GM23248 (cell line): ENCODE results near the gene PSMB3. TPM values are rescaled to one million over a fixed set of nuclear protein-coding genes. Genes with fewer than 3 reads are reported as not detected.

Source experiments
- DNase-seq: peaks from one replicate; pipeline ENCODE4 v3.0.0-alpha.2; 2015
- H2AFZ ChIP-seq: fragments of 200-600 bp; sonication (generic); 2 replicates; pipeline ENCODE4 v1.6.1; 2016; ENCODE audit warnings: antibody characterized with exemption
- H3F3A ChIP-seq: fragments of 200-600 bp; sonication (generic); 2 replicates; pipeline ENCODE4 v1.6.1; 2016; ENCODE audit warnings: mild to moderate bottlenecking, antibody characterized with exemption, mixed run types; ENCODE audit not compliant: insufficient read depth
- H3K27ac ChIP-seq: fragments of 200-600 bp; sonication (generic); 2 replicates; pipeline ENCODE4 v1.5.1; 2016; ENCODE audit warnings: mild to moderate bottlenecking
- H3K27me3 ChIP-seq: fragments of 200-600 bp; sonication (generic); replicated peaks from 2 replicates; pipeline ENCODE4 v1.6.1; 2016; ENCODE audit warnings: mild to moderate bottlenecking; ENCODE audit not compliant: insufficient read depth
- H3K36me3 ChIP-seq: fragments of 200-600 bp; sonication (generic); 2 replicates; pipeline ENCODE4 v1.6.1; 2016; ENCODE audit warnings: low read depth, mild to moderate bottlenecking
- H3K4me1 ChIP-seq: fragments of 200-600 bp; sonication (generic); 2 replicates; pipeline ENCODE4 v1.6.1; 2016; ENCODE audit warnings: mild to moderate bottlenecking; ENCODE audit not compliant: insufficient read depth
- H3K4me2 ChIP-seq: fragments of 200-600 bp; sonication (generic); one replicate; pipeline ENCODE4 v1.6.1; 2016; ENCODE audit warnings: mild to moderate bottlenecking; ENCODE audit not compliant: unreplicated experiment
- H3K4me3 ChIP-seq: fragments of 200-600 bp; sonication (generic); 2 replicates; pipeline ENCODE4 v1.5.1; 2016; ENCODE audit warnings: mild to moderate bottlenecking
- H3K79me2 ChIP-seq: fragments of 200-600 bp; sonication (generic); 2 replicates; pipeline ENCODE4 v1.6.1; 2016; ENCODE audit warnings: mild to moderate bottlenecking; ENCODE audit not compliant: insufficient read depth
- H3K9ac ChIP-seq: fragments of 200-600 bp; sonication (generic); 2 replicates; pipeline ENCODE4 v1.6.1; 2016; ENCODE audit warnings: mild to moderate bottlenecking
- H3K9me2 ChIP-seq: fragments of 200-600 bp; sonication (generic); 2 replicates; pipeline ENCODE4 v1.6.1; 2016; ENCODE audit warnings: mixed run types, mild to moderate bottlenecking, moderate library complexity; ENCODE audit not compliant: insufficient read depth
- H3K9me3 ChIP-seq: fragments of 200-600 bp; sonication (generic); one replicate; pipeline ENCODE4 v1.6.1; 2017; ENCODE audit warnings: low read depth
- H4K20me1 ChIP-seq: fragments of 200-600 bp; sonication (generic); 2 replicates; pipeline ENCODE4 v1.6.0; 2016; ENCODE audit not compliant: insufficient read depth
- EZH2 ChIP-seq: fragments of 200-600 bp; sonication (generic); IDR thresholded peaks from 2 replicates; pipeline ENCODE4 v1.6.1; 2018; ENCODE audit warnings: antibody characterized with exemption, mild to moderate bottlenecking; ENCODE audit not compliant: insufficient read depth, poor library complexity, severe bottlenecking
- EZH2phosphoT487 ChIP-seq: fragments of 200-600 bp; sonication (generic); IDR thresholded peaks from 2 replicates; pipeline ENCODE4 v1.6.1; 2018; ENCODE audit warnings: antibody characterized with exemption, moderate library complexity, mild to moderate bottlenecking, low read depth; ENCODE audit not compliant: insufficient read depth
- WGBS, 2 experiments: methylation state at CpG; one replicate each; pipeline ENCODE4 v1.1.6; 2015 to 2017; ENCODE audit warnings: low lambda C conversion rate in 2 of 2, low coverage in 1 of 2; ENCODE audit errors: missing lambda C conversion rate in 2 of 2; 5-methylcytosine and 5-hydroxymethylcytosine counted together
- in situ Hi-C: fragments of 300-500 bp; cut with MboI; formaldehyde crosslinking; loops from 2 replicates; pipeline ENCODE4 v1.15.0; 2020
- polyA plus RNA-seq: library from polyadenylated mRNA; unstranded; fragments of >200 nt; fragmentation: Nextera tagmentation; extraction: Ambion mirVana; gene quantifications from 2 replicates; pipeline ENCODE4 v1.2.1, GENCODE V29; 2016
- total RNA-seq: library from RNA; depleted of rRNA; stranded (reverse); fragments of >200 nt; shearing (Covaris generic); gene quantifications from 2 replicates; pipeline ENCODE4 v1.2.3, GENCODE V29; 2014

The PSMB3 gene
- total and polyA plus RNA-seq, 2 experiments from 2014 or later: 149 to 310 TPM

DNA sequence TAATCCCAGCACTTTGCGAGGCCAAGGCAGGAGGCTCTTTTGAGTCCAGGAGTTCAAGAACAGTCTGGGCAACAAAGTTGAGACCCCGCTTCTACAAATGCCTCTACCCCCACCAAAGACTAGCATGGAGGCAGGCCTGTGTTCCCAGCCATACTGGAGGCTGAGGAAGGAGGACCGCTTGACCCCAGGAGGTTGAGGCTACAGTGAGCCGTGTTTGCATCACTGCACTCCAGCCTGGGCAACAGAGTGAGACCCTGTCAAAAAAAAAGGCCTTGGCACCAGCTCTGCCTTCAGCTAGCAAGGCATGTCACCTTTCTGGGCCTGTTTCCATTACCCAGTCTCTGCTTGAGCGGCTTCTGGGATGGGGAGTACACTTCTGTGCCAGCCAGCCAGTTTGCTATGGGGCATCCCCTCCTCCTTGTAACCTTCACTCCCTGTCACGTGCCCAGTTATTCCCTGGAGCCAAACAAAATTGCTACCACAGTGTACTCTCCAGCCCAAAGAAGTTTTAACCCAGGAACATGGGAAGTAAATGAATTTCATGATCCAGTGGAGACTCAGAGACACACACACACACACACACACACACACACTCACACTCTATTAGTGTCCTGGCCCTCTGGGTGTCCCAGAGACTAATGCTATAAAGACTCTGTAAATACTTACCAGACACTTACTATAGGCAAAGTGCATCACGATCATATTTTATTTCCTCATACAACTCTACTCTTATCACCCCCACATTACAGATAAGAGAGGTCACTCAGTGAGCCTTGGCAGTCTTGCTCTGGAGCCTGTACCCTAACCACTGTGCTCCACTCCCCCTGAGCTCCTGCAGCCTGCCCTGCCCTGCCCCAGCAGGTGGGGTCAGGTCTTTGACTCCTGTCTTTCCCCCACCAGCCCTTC lies 19.9 kb upstream of the PSMB3 start:
- Histone ChIP-seq H3K9me2 (no peaks in the 10 kb centered on the region), H3K4me1 (peaks cover 21% of the 10 kb centered on the region; the same call in 1 of the 2 replicates), H3K9ac (no peak overlapping the region), H2AFZ (no peak overlapping the region), H4K20me1 (no peaks in the 10 kb centered on the region), H3K4me2 (no peak overlapping the region), H3K79me2 (peaks cover 10% of the 10 kb centered on the region), H3K27me3 (no peaks in the 10 kb centered on the region), H3K36me3 (peaks cover 9% of the 10 kb centered on the region; the same call in 1 of the 2 replicates), H3K4me3 (no peak overlapping the region), H3F3A (peaks cover 31% of the 10 kb centered on the region), H3K9me3 (no peaks in the 10 kb centered on the region), H3K27ac (no peak overlapping the region)
- in situ Hi-C loops: no loop called here
- no peak for DNase-seq
- TF ChIP-seq EZH2 (no peak), EZH2phosphoT487 (no peak)
- 72% methylated on average over 7 of the region's 7 CpGs for WGBS, 2 experiments

DNA sequence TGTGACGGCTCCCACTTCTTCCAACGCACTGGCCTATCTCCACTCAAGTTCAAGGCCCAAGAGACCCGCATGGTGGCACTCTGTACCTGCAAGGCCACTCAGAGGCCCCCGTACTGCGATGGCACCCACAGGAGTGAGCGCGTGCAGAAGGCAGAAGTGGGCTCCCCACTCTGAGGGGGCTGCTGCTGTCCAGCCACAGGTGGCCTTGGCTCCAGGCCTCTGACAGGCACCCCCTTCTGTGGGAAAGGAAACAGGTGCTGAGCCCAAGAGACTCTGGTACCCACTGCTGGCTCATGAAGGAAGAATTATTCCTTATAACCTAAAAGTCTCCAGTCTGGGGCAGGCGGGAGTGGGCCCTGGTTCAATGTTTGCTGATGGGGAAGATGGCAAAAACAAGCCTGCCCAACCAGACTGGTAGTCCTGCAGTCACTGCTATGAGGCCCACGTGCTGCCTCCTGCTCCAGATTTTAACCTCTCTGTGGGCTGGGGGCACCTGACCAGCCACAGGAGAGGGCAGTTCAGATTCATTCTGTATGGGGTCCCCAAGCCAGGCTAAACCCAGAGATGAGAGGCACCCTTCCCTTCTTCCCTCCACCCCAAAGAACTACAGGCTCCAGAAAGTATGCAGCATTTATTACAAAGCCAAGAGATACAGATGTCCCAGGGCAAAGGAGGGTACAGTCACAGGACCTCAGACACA lies 19.1 kb upstream of the PSMB3 start:
- 71 to 75% methylated on average over 9 of the region's 9 CpGs for WGBS, 2 experiments
- in situ Hi-C loops: no loop called here

DNA sequence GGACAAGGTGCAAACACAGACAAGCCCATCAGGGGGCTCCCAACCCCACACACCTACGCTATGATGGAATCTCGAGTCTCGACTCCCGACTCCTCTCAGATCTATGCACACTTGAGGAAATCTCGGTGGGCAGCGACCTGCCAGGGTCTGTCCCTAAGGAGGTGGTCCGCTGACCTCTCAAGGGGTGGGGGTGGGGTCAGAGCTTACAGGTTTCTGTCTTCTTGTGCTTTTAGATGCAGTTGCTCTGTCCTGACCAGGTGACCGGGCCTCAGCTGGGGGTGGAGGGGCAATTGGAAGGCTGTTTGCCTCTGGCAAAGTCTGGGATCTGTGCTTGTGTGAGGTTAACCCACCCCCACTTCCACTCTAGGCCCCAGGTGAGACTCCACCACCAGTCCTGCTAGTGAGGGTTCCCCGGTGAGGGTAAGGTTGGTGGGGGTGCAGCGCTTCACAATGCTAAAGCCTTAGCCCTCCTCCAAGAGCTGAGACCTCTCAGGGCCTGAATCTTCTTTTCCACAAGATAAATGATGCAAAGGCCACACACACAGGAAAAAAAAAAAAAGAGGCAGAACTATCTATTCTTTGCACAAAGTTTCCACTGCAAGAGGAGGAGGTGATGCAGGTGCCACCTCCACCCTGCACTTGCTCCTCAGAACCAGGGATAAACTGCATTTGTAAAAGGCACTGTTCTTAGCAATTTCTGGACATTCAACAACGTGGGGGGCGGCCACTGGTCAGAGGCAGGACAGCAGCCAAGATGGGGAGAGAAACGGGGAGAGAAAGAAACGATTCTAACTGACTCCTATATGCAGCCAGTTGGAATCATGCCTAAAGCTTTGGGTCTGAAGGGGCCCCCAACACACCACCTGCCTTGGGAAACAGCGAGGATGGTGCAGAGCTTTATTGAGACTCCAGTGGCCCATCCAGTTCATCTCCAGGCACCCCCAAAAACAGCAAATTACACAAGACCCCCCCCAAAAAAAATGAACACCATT lies 18.3 kb upstream of the PSMB3 start:
- Histone ChIP-seq H3K36me3 (peaks cover 9% of the 10 kb centered on the region; the same call in 1 of the 2 replicates), H3K9me2 (no peaks in the 10 kb centered on the region), H3K9ac (no peak overlapping the region), H3K27me3 (no peaks in the 10 kb centered on the region), H3K79me2 (peaks cover 20% of the 10 kb centered on the region), H3F3A (peaks cover 23% of the 10 kb centered on the region), H4K20me1 (no peaks in the 10 kb centered on the region), H3K27ac (no peak overlapping the region), H3K4me3 (no peak overlapping the region), H2AFZ (no peak overlapping the region), H3K9me3 (no peaks in the 10 kb centered on the region), H3K4me1 (peaks cover 20% of the 10 kb centered on the region; the same call in 1 of the 2 replicates), H3K4me2 (no peak overlapping the region)
- 73 to 74% methylated on average over 15 of the region's 15 CpGs for WGBS, 2 experiments
- DNase-seq: no peak
- in situ Hi-C loops: no loop called here
- no peak for TF ChIP-seq EZH2phosphoT487
- TF ChIP-seq EZH2: no peak

More for the DNA sequence above, 19.1 kb upstream of the PSMB3 start:
- DNase-seq: no peak
- no peak overlapping the region for H3K9ac ChIP-seq
- TF ChIP-seq EZH2phosphoT487 (no peak), EZH2 (no peak)
- no peak overlapping the region for H3K4me3 ChIP-seq
- H3K36me3 ChIP-seq: peaks cover 9% of the 10 kb centered on the region; the same call in 1 of the 2 replicates
- peaks cover 21% of the 10 kb centered on the region; the same call in 1 of the 2 replicates for H3K4me1 ChIP-seq
- no peaks in the 10 kb centered on the region for H4K20me1 ChIP-seq
- no peak overlapping the region for H2AFZ ChIP-seq
- H3K27ac ChIP-seq: no peak overlapping the region
- H3F3A ChIP-seq: peaks cover 27% of the 10 kb centered on the region
- no peaks in the 10 kb centered on the region for H3K27me3 ChIP-seq
- no peak overlapping the region for H3K4me2 ChIP-seq
- peaks cover 16% of the 10 kb centered on the region for H3K79me2 ChIP-seq
- no peaks in the 10 kb centered on the region for H3K9me2 ChIP-seq
- H3K9me3 ChIP-seq: no peaks in the 10 kb centered on the region
